Thoracic aorta (tissue), 2 donors: ENCODE measurements around the gene POLN. TPM values are rescaled to one million over a fixed set of nuclear protein-coding genes. Genes with fewer than 3 reads are reported as not detected.

Experiments
- ATAC-seq: fragments of 150-250 bp; one replicate; pipeline ENCODE4 v1.8.0; 2017; ENCODE audit warnings: low read depth; ENCODE audit not compliant: insufficient number of reproducible peaks, low FRiP score
- DNase-seq: peaks from one replicate; pipeline ENCODE4 v3.0.0-alpha.2; 2020; ENCODE audit warnings: low spot score
- H3K27ac ChIP-seq, 2 donors: fragments of 200-600 bp; sonication (generic); 1 replicate in 1 of 2; 2 replicates in 1 of 2; pipeline ENCODE4 v1.5.1; 2016; ENCODE audit warnings: mild to moderate bottlenecking in 2 of 2, moderate library complexity in 2 of 2
- H3K27me3 ChIP-seq: fragments of 200-600 bp; sonication (generic); replicated peaks from 2 replicates; pipeline ENCODE4 v1.6.0; 2016; ENCODE audit warnings: mild to moderate bottlenecking; ENCODE audit not compliant: insufficient read depth
- H3K36me3 ChIP-seq: fragments of 200-600 bp; sonication (generic); one replicate; pipeline ENCODE4 v1.5.1; 2016
- H3K4me1 ChIP-seq, 2 donors: fragments of 200-600 bp; sonication (generic); 1 replicate in 1 of 2; 2 replicates in 1 of 2; pipeline versions ENCODE4 v1.5.1 to v1.6.0; 2016; ENCODE audit warnings: low read depth in 2 of 2, mild to moderate bottlenecking in 1 of 2; ENCODE audit not compliant: control insufficient read depth in 1 of 2
- H3K4me3 ChIP-seq: fragments of 200-600 bp; sonication (generic); 2 replicates; pipeline ENCODE4 v1.5.1; 2016; ENCODE audit warnings: mild to moderate bottlenecking
- H3K9me3 ChIP-seq: fragments of 200-600 bp; sonication (generic); 2 replicates; pipeline ENCODE4 v1.5.1; 2016
- total RNA-seq, 2 donors: library from RNA; depleted of rRNA; stranded (reverse); fragments of >200 nt; gene quantifications; one replicate each; pipeline versions ENCODE4 v1.1.0 to v1.2.3, GENCODE V29; 2016
- TF ChIP-seq, protein P1 (sequence below): fragments of 200-600 bp; sonication (generic); IDR thresholded peaks from one replicate; pipeline ENCODE4 v1.5.1; 2019; ENCODE audit warnings: antibody characterized with exemption

Gene POLN
- total RNA-seq, 2 donors from 2014 or later: 3.2 to 3.5 TPM

DNA sequence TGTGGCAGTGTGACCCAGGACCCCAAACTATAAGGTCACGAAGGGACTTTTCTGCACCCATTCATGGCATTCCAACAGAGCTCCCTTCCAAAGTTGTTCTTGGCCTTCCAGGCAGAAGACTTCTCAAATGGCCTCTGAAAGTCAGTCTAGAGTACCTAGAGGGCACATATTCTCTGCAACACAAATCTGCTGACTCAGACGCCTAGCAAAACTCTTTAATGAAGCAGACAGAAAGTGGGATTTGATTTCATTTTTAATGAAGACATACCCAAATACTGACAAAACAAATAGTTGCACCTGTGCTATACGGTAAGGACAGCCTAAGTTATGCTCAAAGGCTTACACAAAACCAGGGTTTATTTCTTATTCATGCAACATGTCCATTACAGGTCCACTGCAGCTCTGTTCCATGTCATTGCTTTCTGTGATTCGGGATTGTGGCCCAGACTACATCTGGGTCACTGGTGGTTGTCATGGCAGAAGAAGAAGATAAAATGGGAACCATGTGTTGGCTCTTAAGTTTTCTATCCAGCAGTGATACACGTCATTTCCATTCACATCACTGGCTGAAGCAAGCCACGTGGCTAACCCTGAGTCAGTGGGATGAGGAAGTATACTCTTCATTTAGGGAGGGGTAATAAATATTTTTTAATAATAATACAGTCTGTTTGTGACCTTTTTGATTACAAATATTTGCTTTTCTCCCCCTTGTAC is 125.1 kb downstream of the POLN start:
- Histone ChIP-seq H3K36me3 (no peaks in the 10 kb centered on the region), H3K4me1 (no peaks in the 10 kb centered on the region), H3K9me3 (no peaks in the 10 kb centered on the region), H3K27ac (no peak overlapping the region), H3K27me3 (no peaks in the 10 kb centered on the region), H3K4me3 (no peak overlapping the region)
- no peak for DNase-seq
- TF ChIP-seq, protein P1, sequence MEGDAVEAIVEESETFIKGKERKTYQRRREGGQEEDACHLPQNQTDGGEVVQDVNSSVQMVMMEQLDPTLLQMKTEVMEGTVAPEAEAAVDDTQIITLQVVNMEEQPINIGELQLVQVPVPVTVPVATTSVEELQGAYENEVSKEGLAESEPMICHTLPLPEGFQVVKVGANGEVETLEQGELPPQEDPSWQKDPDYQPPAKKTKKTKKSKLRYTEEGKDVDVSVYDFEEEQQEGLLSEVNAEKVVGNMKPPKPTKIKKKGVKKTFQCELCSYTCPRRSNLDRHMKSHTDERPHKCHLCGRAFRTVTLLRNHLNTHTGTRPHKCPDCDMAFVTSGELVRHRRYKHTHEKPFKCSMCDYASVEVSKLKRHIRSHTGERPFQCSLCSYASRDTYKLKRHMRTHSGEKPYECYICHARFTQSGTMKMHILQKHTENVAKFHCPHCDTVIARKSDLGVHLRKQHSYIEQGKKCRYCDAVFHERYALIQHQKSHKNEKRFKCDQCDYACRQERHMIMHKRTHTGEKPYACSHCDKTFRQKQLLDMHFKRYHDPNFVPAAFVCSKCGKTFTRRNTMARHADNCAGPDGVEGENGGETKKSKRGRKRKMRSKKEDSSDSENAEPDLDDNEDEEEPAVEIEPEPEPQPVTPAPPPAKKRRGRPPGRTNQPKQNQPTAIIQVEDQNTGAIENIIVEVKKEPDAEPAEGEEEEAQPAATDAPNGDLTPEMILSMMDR: no peak
- no peak for ATAC-seq

DNA sequence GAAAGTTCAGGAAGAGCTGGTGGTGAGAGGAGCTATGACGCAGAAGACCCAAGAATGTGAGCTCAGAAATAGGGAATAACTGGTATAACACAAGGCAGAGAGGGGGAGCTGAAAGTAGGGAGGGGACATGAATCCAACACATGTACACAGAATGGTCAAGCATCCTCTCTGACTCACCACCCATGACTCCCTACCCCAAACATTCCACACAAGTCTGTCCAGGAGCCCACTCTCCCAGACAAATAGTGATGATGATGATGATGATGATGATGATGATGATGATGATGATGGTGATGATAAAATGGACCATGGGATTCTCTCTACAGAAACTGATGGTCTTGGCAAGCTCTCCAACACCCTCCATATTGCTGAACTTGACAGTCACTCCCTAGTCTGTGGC is 136.4 kb downstream of the POLN start:
- no peaks in the 10 kb centered on the region for H3K36me3 ChIP-seq
- H3K9me3 ChIP-seq: peaks cover 19% of the 10 kb centered on the region
- ATAC-seq (no peak), DNase-seq (no peak)
- no peak overlapping the region for H3K4me3 ChIP-seq
- H3K27me3 ChIP-seq: no peaks in the 10 kb centered on the region
- H3K27ac ChIP-seq: no peak overlapping the region
- no peaks in the 10 kb centered on the region for H3K4me1 ChIP-seq
- TF ChIP-seq, protein P1: no peak

DNA sequence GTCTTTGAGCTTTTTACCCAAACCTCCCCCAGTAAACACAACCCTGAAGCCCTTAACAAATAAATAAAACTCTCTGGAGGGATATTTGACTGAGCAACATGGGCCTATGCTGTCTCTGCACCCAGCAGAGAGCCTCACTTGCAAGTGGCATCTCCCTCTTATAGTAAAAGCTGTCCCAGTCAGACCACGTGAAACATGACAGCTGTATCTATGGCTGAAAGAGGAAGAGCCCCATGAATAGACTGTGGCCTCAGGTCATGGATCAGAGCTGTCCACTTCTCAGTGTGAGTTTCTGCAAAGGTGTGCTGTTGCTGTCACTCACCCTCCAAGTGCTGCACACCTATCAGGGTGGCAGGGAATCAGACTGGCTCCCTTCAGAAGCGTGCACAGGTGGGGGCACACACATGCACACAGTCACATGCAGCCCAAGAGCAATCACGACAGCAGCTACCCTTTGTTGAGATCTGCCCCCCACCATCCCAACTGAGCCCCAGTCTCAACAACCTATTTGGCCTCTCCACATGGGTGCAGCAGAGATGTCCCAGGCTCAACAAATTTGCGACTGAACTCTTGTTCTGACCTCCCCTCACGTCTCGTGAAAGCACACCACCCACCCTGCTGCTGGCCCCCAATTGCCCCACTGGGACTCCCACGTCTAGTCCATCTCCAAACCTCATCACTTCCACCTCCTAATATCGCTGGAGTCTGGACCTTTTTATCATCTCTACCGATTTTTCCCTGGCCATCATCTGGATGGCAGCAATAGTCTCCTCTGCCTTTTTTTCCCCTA is 137.2 kb downstream of the POLN start:
- no peak for DNase-seq
- Histone ChIP-seq H3K27ac (no peak overlapping the region), H3K27me3 (no peaks in the 10 kb centered on the region), H3K36me3 (no peaks in the 10 kb centered on the region), H3K4me3 (no peak overlapping the region), H3K9me3 (peaks cover 19% of the 10 kb centered on the region), H3K4me1 (no peaks in the 10 kb centered on the region)
- TF ChIP-seq, protein P1: no peak
- ATAC-seq: no peak

DNA sequence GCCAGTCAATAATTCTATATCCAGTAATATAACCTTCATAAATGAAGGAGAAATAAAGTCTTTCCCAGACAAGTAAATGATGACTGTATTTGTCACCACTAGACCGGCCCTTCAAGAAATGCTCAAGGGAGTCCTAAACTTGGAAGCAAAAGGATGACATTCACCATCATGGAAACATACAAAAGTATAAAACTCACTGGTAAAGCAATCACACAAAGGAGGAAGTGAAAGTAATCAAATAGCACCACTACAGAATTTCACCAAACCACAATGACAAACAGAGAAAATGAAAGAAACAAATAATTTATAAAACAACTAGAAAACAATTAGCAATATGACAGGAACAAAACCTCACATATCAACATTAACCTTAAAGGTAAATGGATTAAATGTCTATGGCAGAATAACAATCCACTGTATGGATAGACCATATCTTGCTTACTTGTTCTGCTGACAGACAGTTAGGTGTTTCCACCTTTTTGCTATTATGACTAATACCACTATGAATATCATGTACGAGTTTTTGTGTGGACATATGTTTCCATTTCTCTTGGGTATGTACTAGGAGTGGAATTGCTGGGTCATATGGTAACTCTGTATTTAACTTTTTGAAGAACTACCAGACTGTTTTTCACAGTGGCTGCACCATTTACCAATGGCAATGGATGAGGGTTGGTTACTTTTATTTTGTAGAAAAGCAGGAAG is 137.9 kb downstream of the POLN start:
- TF ChIP-seq, protein P1: no peak
- DNase-seq: no peak
- H3K36me3 ChIP-seq: no peaks in the 10 kb centered on the region
- H3K27ac ChIP-seq: no peak overlapping the region
- H3K27me3 ChIP-seq: no peaks in the 10 kb centered on the region
- peaks cover 19% of the 10 kb centered on the region for H3K9me3 ChIP-seq
- ATAC-seq: no peak
- no peak overlapping the region for H3K4me3 ChIP-seq
- H3K4me1 ChIP-seq: no peaks in the 10 kb centered on the region
